WI38 (cell line): ENCODE data around the gene KCTD7.
"Not testable (repeated sequence)": the region's sequence is repeated elsewhere in the genome, so short reads cannot be mapped to it uniquely, and the experiment has no call there.

Source experiments
- H3K4me3 ChIP-seq: 2 replicates; pipeline ENCODE4 v1.5.1; 2011; ENCODE audit warnings: low read depth, mild to moderate bottlenecking, control low read depth, low read length
- TF ChIP-seq, protein P1 (sequence below): IDR thresholded peaks from 2 replicates; pipeline ENCODE4 v1.5.1; 2012; ENCODE audit warnings: low read depth, mild to moderate bottlenecking, control low read depth, low read length

KCTD7 gene

DNA sequence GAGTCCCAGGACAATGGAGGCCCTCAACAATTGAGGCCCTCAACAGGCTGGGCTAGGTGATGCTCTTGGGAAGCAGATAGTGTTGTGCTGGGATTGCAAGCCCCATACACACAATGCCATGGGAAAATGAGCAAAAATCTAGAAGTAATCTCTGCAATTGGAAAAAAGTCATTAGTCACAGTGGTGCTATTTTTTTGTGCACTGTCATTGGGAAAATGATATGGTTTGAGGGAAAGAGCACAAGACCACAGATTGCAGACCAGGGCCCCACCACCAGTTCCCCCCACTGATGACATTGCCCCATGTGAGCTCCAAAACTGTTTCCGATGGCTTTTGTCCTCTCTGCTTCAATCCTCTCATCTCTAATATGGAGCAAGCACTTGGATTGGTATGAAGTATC lies 1.9 kb downstream of the KCTD7 start:
- TF ChIP-seq, protein P1, sequence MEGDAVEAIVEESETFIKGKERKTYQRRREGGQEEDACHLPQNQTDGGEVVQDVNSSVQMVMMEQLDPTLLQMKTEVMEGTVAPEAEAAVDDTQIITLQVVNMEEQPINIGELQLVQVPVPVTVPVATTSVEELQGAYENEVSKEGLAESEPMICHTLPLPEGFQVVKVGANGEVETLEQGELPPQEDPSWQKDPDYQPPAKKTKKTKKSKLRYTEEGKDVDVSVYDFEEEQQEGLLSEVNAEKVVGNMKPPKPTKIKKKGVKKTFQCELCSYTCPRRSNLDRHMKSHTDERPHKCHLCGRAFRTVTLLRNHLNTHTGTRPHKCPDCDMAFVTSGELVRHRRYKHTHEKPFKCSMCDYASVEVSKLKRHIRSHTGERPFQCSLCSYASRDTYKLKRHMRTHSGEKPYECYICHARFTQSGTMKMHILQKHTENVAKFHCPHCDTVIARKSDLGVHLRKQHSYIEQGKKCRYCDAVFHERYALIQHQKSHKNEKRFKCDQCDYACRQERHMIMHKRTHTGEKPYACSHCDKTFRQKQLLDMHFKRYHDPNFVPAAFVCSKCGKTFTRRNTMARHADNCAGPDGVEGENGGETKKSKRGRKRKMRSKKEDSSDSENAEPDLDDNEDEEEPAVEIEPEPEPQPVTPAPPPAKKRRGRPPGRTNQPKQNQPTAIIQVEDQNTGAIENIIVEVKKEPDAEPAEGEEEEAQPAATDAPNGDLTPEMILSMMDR, result no peak
- no peak overlapping the region for H3K4me3 ChIP-seq

DNA sequence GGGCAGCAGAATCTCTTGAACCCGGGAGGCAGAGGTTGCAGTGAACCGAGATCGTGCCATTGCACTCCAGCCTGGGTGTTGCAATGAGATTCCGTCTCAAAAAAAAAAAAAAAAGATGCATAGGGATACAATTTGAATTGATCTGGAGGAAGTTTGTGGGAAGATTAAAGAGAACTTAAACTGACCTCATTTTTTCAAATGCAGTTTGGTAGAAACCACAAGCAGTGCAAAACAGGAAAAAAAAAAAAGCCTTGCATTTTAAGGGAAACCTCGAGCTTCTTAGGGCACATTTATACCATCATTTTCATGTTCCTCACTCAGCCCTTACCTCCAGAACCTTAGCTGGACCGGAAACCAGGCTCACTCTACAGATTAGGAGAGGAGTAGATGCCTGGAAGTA lies 2.8 kb downstream of the KCTD7 start:
- TF ChIP-seq, protein P1, result no peak
- H3K4me3 ChIP-seq, result no peak overlapping the region

DNA sequence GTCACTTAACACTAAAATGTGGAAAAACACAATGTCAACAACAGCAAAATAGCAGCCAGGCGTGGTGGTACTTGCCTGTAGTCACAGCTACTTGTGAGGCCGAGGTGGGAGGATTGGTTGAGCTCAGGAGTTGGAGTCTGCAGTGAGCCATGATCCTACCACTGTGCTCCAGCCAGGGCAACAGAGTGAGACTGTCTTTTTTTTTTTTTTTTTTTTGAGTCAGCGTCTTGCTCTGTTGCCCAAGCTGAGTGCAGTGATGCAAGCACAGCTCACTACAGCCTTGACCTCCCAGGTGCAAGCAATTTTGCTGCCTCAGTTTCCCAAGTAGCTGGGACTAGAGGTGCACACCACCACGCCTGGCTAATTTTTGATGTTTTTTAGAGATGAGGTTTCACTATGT lies 6.1 kb downstream of the KCTD7 start:
- no peak overlapping the region for H3K4me3 ChIP-seq
- TF ChIP-seq, protein P1, result no peak

DNA sequence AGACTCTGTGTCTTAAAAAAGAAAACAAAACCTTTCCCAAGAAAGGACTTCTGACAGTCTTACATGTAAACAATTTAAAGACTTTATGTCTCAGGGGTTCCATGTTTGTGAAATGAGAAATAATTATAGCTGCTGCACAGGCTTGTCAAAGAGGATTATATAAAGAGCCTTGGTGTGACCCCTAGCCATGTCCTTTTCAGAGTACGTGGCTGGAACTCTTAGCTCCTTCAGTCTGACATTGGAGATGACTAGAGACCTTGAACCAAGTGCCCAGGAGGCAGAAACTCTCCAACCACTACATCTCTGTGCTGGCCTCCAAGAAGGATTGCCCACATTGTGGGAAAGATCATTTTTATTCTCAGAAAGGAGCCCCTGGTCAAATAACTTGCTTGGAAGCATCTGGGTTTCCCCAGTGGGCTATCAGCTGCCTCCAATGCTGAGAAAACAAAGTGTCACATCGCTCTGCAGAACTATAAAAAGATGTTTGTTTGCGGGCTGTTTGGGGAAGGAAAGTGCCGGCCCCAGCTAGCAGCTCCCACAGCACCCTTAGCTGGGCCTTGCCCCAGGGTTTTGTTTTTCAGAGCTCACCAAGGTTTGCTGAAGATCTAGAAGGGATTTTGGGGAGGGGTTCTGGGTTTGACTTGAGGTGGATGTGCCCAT lies 6.8 kb downstream of the KCTD7 start:
- not testable (repeated sequence) for H3K4me3 ChIP-seq

DNA sequence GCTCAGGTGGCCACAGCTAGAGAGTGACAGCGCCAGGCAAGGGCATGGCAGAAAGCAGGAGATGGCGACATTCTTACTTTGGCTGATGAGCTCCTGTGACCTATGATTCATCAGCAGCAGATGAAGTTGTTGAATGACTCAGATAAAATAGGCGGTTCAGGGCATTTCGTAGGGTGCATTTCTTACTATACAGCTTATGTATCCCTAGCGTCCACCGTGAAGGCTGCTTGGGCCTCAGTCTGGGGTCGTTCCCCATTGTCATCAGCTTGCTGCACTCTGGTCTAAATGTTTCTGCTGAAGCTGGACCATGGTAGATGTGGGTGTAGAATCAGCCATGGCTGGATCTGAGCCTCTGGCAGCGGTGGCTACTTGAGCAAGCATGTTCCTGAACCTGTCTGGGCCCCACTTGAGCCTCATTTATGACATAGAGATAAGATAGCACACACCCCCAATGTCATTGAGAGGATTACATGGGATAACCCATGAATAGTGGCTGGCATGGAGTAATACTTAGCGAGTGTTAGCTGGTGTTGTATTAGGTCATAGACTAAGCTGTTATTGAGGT lies 7.4 kb downstream of the KCTD7 start:
- not testable (repeated sequence) for H3K4me3 ChIP-seq

DNA sequence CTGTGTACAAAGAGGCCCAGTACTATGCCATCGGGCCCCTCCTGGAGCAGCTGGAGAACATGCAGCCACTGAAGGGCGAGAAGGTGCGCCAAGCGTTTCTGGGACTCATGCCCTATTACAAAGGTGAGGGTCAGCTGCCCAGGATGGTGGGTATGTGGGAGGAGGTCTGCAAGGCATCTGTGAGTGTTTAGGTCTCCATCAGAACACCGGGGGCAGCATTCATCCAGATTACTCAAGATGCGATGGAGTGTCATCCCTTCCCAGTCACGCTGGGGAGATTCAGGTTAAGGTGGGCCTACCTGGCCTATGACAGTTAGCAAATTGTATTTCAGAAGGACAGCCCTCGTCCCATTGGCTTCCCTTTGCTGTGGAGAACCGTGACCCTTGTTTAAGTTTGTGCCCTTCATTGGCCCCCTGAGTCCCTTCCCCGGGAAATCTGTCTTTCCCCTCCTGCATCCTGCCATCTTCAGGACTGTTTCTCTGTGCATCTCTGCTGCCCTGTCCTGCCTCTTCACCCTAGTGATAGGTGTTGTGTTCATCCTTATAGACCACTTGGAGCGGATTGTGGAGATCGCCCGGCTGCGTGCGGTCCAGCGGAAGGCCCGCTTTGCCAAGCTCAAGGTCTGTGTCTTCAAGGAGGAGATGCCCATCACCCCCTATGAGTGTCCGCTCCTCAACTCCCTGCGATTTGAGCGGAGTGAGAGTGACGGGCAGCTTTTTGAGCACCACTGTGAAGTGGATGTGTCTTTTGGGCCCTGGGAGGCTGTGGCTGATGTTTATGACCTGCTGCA lies 9.8 kb downstream of the KCTD7 start:
- no peak overlapping the region for H3K4me3 ChIP-seq
- TF ChIP-seq, protein P1, result no peak

DNA sequence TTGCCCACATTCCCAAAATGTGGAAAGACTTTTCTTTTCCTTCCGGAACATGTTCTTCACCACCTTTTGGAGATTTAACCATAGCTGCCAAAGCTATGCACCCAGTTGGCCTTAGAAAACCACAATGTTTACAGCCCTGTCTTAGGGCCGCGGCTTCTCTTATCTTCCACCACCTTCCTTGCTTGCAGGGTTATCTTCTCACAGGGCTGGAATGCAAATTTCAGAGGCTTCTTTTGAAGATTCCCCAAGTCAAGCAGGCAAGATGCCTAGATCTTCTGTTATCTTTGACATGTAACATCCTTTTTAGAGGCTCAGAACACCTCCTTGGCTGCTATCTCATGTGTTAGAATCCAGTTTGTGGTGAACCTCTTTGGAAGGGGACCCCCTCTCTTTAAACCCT lies 11.1 kb downstream of the KCTD7 start:
- TF ChIP-seq, protein P1, result no peak

DNA sequence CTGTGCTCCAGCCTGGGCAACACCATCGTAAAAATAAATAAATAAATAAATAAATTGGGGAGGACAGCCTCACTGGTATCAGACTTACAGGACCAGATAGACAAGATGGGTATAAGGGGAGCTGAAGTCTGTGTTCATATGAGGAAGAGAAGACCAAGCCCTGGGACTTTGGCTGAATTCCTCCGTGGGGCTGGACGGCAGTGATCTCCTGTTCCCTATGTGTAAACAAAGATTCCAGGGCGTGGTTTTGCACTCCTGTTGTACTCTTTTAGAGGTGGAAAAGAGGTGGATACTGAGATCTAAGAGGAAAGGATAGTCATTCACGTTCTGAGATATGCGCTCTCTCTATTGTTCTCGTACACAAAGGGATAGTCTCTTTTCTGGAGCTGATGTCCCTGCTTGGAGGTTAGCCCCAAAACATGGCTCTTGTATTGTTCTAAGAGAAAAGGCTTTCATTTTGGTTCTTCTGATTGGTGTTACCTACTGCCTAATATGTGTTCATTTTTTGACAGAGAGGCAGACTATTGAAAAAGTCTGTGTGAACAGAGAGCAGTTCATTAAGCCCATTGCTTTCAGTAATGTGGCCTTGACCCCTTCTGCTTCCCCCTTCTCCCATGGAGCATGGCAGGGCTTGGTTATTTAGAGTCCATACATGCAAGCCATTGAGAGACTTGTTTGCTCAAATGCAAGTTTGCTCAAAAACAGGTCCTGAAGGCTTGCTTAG lies 12.3 kb downstream of the KCTD7 start:
- H3K4me3 ChIP-seq, result no peak overlapping the region
- TF ChIP-seq, protein P1, result no peak

More for the DNA sequence above, 11.1 kb downstream of the KCTD7 start:
- no peak overlapping the region for H3K4me3 ChIP-seq
